ENCODE results near the gene ARHGAP40.

The ARHGAP40 gene

DNA sequence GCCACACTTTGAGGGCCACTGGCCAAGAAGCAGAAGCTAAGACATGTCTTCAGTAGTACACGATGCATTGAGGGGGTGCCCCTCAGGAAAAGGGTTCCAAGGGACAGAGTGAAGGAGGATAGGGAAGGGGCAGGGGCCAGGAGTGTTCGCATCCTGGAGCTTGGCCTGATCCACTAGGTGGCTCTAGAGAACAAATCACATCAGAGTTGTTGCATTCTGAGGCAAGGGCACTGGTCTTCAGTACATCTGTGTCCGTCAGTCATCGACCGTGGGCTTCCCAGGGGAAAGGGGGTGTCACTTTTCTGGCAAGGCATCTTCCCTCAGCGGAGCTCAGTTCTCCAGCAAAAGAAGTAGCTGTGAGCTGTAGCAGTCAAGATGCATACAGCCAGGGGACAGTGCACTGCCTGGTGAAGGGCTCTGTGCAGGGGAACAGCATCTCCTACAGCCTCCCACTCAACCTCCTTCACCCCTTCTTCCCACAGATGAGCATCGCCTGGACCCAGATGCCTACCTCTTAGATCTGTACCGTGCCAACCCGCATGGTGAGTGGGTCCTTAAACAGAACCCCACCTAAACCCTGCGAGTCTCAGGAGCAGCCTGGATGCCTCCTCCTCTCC, 47.8 kb downstream of the ARHGAP40 start:
- peak; percentile 77 for ATAC-seq
- no peak for TF ChIP-seq ZNF8 (CRISPR knock-in tag; IDR thresholded peaks at IDR 0.05)
- no peak for TF ChIP-seq OSR1 (CRISPR knock-in tag; IDR thresholded peaks at IDR 0.05)
- no peak for TF ChIP-seq TOX (CRISPR knock-in tag; IDR thresholded peaks at IDR 0.05; ENCODE audit: borderline replicate concordance)
- TF ChIP-seq ARNTL (CRISPR knock-in tag; IDR thresholded peaks at IDR 0.05; ENCODE audit: borderline replicate concordance, low read depth): no peak
- no peak for TF ChIP-seq SNAI2 (CRISPR knock-in tag; IDR thresholded peaks at IDR 0.05)
- no peak for TF ChIP-seq BACH2 (CRISPR knock-in tag; IDR thresholded peaks at IDR 0.05; ENCODE audit: borderline replicate concordance)
- TF ChIP-seq, protein P1, sequence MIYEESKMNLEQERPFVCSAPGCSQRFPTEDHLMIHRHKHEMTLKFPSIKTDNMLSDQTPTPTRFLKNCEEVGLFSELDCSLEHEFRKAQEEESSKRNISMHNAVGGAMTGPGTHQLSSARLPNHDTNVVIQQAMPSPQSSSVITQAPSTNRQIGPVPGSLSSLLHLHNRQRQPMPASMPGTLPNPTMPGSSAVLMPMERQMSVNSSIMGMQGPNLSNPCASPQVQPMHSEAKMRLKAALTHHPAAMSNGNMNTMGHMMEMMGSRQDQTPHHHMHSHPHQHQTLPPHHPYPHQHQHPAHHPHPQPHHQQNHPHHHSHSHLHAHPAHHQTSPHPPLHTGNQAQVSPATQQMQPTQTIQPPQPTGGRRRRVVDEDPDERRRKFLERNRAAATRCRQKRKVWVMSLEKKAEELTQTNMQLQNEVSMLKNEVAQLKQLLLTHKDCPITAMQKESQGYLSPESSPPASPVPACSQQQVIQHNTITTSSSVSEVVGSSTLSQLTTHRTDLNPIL (CRISPR knock-in tag; IDR thresholded peaks at IDR 0.05; ENCODE audit: low read depth): no peak
- TF ChIP-seq ISL1 (CRISPR knock-in tag; IDR thresholded peaks at IDR 0.05): no peak
- no peak for TF ChIP-seq RARB (CRISPR knock-in tag; IDR thresholded peaks at IDR 0.05)
- no peak for TF ChIP-seq PPARA (CRISPR knock-in tag; IDR thresholded peaks at IDR 0.05; ENCODE audit: borderline replicate concordance)

- ATAC-seq: no peak
- TF ChIP-seq SNAI2 (CRISPR knock-in tag; IDR thresholded peaks at IDR 0.05): no peak
These were observed 48.4 kb downstream of the ARHGAP40 start for GRCh38 chr20:38650010-38650409.

DNA sequence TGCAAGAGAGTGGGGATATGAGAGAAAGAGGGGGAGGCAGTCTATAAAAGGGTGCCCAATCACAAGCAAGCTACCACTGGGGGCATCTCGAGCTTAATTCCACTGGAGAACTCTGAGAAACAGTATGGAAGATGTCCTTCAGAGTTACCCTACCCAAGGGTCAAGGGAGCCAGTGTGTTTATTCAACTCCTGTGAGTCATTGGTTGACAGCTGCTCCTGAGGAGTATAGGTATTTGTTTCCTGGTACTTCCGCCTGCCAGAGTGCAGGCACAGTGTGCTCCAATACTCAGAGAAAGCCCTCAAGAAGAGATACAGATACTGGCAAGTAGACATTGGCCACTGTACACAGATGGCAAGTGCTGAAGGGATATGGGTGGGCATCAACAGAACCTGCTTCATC, 49.5 kb downstream of the ARHGAP40 start:
- ATAC-seq: no peak
- TF ChIP-seq ZC3H10 (CRISPR knock-in tag; IDR thresholded peaks at IDR 0.05): no peak
- no peak for TF ChIP-seq CSRNP3 (CRISPR knock-in tag; IDR thresholded peaks at IDR 0.05)
- TF ChIP-seq CSDC2 (CRISPR knock-in tag; IDR thresholded peaks at IDR 0.05): no peak
- TF ChIP-seq ARNTL (CRISPR knock-in tag; IDR thresholded peaks at IDR 0.05; ENCODE audit: borderline replicate concordance, low read depth): no peak
- no peak for TF ChIP-seq ZNF8 (CRISPR knock-in tag; IDR thresholded peaks at IDR 0.05)
- TF ChIP-seq TCF4 (CRISPR knock-in tag; IDR thresholded peaks at IDR 0.05; ENCODE audit: borderline replicate concordance): no peak
- TF ChIP-seq ISL1 (CRISPR knock-in tag; IDR thresholded peaks at IDR 0.05): no peak
- TF ChIP-seq ZNF565 (CRISPR knock-in tag; conservative IDR thresholded peaks at IDR 0.05; ENCODE audit: low read depth): no peak
- TF ChIP-seq, protein P2, sequence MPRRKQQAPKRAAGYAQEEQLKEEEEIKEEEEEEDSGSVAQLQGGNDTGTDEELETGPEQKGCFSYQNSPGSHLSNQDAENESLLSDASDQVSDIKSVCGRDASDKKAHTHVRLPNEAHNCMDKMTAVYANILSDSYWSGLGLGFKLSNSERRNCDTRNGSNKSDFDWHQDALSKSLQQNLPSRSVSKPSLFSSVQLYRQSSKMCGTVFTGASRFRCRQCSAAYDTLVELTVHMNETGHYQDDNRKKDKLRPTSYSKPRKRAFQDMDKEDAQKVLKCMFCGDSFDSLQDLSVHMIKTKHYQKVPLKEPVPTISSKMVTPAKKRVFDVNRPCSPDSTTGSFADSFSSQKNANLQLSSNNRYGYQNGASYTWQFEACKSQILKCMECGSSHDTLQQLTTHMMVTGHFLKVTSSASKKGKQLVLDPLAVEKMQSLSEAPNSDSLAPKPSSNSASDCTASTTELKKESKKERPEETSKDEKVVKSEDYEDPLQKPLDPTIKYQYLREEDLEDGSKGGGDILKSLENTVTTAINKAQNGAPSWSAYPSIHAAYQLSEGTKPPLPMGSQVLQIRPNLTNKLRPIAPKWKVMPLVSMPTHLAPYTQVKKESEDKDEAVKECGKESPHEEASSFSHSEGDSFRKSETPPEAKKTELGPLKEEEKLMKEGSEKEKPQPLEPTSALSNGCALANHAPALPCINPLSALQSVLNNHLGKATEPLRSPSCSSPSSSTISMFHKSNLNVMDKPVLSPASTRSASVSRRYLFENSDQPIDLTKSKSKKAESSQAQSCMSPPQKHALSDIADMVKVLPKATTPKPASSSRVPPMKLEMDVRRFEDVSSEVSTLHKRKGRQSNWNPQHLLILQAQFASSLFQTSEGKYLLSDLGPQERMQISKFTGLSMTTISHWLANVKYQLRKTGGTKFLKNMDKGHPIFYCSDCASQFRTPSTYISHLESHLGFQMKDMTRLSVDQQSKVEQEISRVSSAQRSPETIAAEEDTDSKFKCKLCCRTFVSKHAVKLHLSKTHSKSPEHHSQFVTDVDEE (CRISPR knock-in tag; IDR thresholded peaks at IDR 0.05): no peak
- no peak for TF ChIP-seq POU6F1 (CRISPR knock-in tag; IDR thresholded peaks at IDR 0.05; ENCODE audit: borderline replicate concordance, low read depth)
- TF ChIP-seq, protein P1 (CRISPR knock-in tag; IDR thresholded peaks at IDR 0.05; ENCODE audit: low read depth): no peak

- ATAC-seq: no peak
- TF ChIP-seq, protein P2 (CRISPR knock-in tag; IDR thresholded peaks at IDR 0.05): no peak
- no peak for TF ChIP-seq ESRRG (CRISPR knock-in tag; IDR thresholded peaks at IDR 0.05)
- TF ChIP-seq GLIS3 (CRISPR knock-in tag; IDR thresholded peaks at IDR 0.05): no peak
- no peak for TF ChIP-seq ISL1 (CRISPR knock-in tag; IDR thresholded peaks at IDR 0.05)
- TF ChIP-seq TCF4 (CRISPR knock-in tag; IDR thresholded peaks at IDR 0.05; ENCODE audit: borderline replicate concordance): no peak
- TF ChIP-seq ZFP3 (CRISPR knock-in tag; IDR thresholded peaks at IDR 0.05): no peak
- no peak for TF ChIP-seq ZC3H10 (CRISPR knock-in tag; IDR thresholded peaks at IDR 0.05)
- no peak for TF ChIP-seq TOX (CRISPR knock-in tag; IDR thresholded peaks at IDR 0.05; ENCODE audit: borderline replicate concordance)
- TF ChIP-seq ZFP30 (CRISPR knock-in tag; IDR thresholded peaks at IDR 0.05): no peak
- TF ChIP-seq PPARA (CRISPR knock-in tag; IDR thresholded peaks at IDR 0.05; ENCODE audit: borderline replicate concordance): no peak
- no peak for TF ChIP-seq CSRNP3 (CRISPR knock-in tag; IDR thresholded peaks at IDR 0.05)
- TF ChIP-seq ZNF8 (CRISPR knock-in tag; IDR thresholded peaks at IDR 0.05): no peak
- no peak for TF ChIP-seq ARNTL (CRISPR knock-in tag; IDR thresholded peaks at IDR 0.05; ENCODE audit: borderline replicate concordance, low read depth)
- TF ChIP-seq BACH2 (CRISPR knock-in tag; IDR thresholded peaks at IDR 0.05; ENCODE audit: borderline replicate concordance): no peak
- TF ChIP-seq CSDC2 (CRISPR knock-in tag; IDR thresholded peaks at IDR 0.05): no peak
These were observed 50.0 kb downstream of the ARHGAP40 start for GRCh38 chr20:38651562-38651961.
